ENCODE measurements around the gene ATP10D.
"Not testable (repeated sequence)": the region's sequence is repeated elsewhere in the genome, so short reads cannot be mapped to it uniquely, and the experiment has no call there.

Gene ATP10D

GRCh38 chr4:47535567-47536147, 50.6 kb downstream of the ATP10D start:
- DNase-seq (ENCODE audit: low read depth) = no peak

- DNase-seq (ENCODE audit: low read depth) = no peak
Measured at GRCh38 chr4:47536966-47537365, 51.9 kb downstream of the ATP10D start.

DNA sequence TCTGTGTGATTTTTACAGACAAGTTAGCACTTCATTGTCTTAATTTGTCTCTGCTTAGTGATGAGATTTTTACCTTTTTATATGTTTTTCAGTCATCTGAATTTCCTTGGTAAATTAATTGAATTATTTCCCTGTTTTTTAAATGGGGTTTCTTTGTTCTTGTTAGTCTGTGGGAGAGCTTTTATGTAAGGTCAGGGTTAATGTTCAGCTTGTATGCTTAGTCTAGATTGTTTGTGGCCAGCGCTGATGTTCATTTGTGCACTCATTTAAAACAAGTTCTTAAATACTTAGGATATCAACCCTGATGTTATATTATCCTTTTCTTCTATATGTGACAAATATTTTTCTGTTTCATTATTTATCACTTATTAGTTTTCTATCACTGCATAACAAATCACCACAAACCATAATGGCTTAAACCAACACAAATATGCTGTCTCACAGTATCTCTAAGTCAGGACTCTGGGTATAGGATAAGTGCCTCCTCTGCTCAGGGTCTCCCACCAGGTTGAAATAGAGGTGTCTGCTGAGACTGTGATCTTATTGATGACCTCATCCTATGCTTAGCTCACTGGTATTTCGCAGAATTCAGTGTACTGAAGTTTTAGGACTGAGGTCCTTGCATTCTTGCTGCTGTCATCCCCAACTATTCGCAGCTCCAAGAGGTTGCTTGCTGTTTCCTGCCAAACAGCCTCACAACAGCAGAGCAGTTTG, 53.2 kb downstream of the ATP10D start:
- no peak for DNase-seq (ENCODE audit: low read depth)

DNA sequence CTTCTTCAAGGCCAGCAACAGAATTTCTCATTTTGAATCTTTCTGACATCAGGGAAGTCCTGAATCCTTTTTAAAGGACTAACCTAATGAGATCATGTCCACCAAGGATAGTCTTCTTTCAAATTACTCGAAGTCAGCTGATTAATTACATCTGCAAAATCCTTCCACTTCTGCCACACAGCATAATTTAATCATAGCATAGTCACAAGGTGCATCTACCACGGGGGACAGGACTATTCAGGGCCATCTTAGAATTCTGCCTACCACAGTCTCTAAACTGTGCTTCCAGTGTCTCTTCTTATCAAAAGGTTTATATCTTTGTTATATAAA, 53.7 kb downstream of the ATP10D start:
- DNase-seq (ENCODE audit: low read depth) = no peak

DNA sequence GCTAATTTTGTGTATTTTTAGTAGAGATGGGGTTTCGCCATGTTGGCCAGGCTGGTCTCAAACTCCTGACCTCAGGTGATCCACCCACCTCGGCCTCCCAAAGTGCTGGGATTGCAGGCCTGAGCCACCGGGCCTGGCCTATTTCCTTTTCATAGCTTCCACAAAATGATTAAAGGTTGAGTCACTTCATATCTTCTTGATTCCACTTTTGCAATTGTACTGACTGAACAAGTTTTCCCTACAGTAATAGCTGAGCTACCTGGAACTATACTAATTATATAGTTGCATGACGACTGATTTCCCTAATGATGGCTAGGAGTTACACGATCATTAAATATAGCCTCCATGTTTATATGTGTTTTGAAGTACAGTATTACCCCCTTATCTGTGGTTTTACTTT, 57.6 kb downstream of the ATP10D start:
- not testable (repeated sequence) for DNase-seq (ENCODE audit: low read depth)

DNA sequence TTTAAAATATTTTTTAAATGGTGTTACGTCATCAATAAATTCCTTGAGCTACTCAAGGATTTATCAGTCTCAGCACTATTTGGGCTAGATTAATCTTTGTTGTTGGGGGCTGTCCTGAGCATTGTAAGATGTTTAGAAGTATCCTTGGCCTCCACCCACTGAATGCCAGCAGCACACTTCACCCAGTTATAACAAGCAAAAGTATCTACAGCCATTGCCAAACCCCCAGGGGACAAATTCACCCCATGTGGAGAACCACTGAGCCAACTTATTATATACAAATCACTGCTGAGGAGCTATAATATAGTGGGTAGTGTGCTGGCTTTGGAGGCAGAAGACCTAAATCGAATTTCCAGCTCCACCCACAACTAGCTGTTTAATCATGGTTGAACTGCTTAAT, 58.3 kb downstream of the ATP10D start:
- no peak for DNase-seq (ENCODE audit: low read depth)

GRCh38 chr4:47550357-47550756, 65.3 kb downstream of the ATP10D start:
- not testable (repeated sequence) for DNase-seq (ENCODE audit: low read depth)

- no peak for DNase-seq (ENCODE audit: low read depth)
Measured at GRCh38 chr4:47550899-47551548, 65.9 kb downstream of the ATP10D start.

DNA sequence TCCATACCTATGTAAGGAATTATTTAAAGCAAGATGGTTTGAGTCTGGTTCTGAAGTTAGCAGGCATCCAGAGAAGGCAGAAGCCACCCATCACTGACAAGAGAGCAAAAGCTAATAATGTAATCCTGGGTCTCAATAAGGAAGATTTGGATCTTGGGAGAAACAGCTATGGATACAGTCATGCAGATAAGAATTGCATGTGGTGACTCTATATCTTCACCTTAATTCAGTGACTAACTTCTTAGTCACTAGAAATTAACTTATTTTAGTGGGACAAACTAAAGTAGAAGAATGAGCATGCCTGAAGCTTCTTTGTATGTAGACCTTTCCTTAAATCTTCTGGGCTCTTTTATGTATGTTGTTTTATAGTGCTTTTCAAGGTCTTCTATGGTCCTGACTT, 66.6 kb downstream of the ATP10D start:
- DNase-seq (ENCODE audit: low read depth) = no peak

DNA sequence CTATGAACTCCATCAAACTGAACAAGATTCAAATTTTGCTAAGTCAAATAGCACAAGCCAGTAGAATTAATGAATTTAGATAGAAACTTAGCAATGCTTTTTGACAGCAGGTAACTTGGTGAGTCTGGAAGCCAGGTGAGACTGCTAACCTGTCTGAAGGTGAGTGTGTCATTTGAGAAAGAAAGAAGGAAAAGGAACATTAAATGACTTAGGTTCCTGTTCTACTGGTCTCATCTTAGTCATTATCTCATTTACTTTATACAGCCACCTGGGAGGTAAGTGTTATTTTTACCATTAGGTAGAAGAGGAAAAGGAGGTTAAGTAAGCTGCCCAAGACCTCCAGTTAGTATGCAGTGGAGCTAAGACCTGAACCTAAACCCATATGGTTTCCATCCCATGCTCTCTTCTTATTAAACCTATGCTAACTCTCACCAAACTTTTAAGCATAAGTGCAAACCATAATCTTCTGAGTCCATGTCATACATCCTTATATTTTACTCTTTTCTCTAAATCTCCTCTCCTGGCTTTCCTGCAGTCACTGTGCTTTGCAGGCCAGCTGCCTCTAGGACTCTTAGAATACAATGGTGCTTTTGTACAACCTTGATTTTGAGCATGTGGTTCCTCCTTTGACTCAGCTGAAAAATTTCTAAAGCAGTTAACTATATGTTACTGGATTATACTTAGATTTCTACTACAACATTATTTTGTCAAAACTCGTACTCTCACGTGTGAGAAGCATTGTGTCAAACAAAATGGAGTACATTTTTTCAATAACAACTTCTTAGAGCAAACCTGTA, 68.5 kb downstream of the ATP10D start:
- no peak for DNase-seq (ENCODE audit: low read depth)

DNA sequence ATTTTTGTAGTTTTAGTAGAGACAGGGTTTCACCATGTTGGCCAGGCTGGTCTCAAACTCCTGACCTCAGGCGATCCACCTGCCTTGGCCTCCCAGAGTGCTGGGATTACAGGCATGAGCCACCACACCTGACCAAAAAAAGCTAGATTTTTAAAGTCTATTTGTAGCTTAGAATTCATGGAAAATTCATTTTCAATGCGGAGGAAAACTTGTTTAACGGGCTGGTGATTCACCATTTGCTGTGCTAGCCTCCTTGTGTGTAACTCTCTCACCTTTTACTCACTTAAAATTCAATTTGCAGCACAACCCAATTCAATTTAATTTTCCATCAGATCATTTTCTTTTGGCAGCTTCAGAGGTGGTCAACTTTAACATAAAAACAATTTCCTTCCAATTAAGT, 70.8 kb downstream of the ATP10D start:
- DNase-seq (ENCODE audit: low read depth) = not testable (repeated sequence)

GRCh38 chr4:47557255-47557654, 72.2 kb downstream of the ATP10D start:
- no peak for DNase-seq (ENCODE audit: low read depth)

- no peak for DNase-seq (ENCODE audit: low read depth)
Measured at GRCh38 chr4:47560682-47561081, 75.6 kb downstream of the ATP10D start.

GRCh38 chr4:47561331-47561730, 76.3 kb downstream of the ATP10D start:
- no peak for DNase-seq (ENCODE audit: low read depth)

GRCh38 chr4:47562297-47562696, 77.2 kb downstream of the ATP10D start:
- DNase-seq (ENCODE audit: low read depth) = no peak

- no peak for DNase-seq (ENCODE audit: low read depth)
Measured at GRCh38 chr4:47566566-47566965, 81.5 kb downstream of the ATP10D start.

DNA sequence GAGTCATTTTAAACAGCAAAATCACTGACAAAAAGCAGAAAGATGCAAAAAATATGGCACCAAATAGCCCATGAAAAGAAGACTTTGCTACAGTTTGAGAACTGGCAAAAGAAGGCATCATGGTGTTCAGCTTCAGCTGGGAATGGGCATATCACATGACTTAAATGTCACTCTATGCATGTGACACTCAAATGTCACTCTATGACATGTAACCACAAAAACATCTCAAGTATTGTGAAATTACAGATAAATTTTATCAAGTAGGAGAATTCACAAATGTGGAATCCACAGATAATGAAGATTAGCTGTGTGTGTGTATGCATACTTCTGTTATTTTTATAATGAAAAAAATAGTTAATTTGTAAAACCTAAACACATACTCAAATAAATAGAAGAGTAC, 81.9 kb downstream of the ATP10D start:
- DNase-seq (ENCODE audit: low read depth) = no peak

- no peak for DNase-seq (ENCODE audit: low read depth)
Measured at GRCh38 chr4:47567511-47567910, 82.4 kb downstream of the ATP10D start.

DNA sequence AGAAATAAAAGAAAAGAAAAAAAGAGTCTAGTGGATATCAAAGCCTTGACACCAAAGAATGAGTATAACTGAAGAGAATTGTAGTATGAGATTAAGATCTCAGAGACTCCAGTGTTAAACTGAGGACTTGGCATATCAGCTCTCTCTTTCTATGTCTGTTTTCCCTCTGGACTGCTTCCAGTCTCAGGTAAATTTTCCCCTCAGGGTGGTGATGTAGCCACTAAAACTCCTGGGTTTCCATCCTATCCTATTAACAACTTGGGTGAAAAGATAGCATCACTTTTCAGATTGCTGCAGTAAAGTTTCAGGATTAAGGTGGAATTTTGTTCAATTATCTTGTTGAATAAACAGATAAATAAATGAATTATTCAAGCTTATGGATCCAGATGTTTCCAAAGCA, 85.7 kb downstream of the ATP10D start:
- DNase-seq (ENCODE audit: low read depth) = no peak

DNA sequence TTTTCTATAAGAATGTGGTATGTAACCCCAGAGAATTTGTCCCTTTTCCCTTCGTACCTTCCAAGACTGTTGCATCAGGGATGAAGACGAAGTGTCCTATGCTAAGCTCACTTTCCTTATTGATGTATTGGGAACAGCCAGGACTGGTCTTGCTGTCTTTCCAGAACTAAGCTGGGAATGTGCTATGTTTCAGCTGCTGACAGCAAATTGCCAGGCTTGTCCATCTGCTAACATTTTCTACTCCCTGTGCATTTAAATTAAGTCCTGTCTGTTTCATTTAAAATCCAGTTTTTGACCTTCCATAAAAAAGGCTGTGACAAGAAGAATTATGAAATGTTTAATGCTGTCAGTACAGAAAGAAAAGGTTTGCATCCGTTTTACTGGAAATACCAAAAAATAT, 87.9 kb downstream of the ATP10D start:
- no peak for DNase-seq (ENCODE audit: low read depth)

- peak; percentile 21 for DNase-seq (ENCODE audit: low read depth)
Measured at GRCh38 chr4:47577779-47578553, 92.9 kb downstream of the ATP10D start.

- no peak for DNase-seq (ENCODE audit: low read depth)
Measured at GRCh38 chr4:47579235-47579634, 94.2 kb downstream of the ATP10D start.
